Fibroblast of mammary gland (primary cell): ENCODE data around the gene PRKAR1B.
A peak's percentile ranks its signal among the peaks of the same experiment; 100 is the strongest.

Experiments used
- DNase-seq: peaks from one replicate; pipeline ENCODE4 v3.0.0-alpha.2; 2010; ENCODE audit warnings: low read depth
- H3K4me3 ChIP-seq: 2 replicates; pipeline ENCODE4 v1.5.1; 2011; ENCODE audit warnings: low read depth, mild to moderate bottlenecking, low read length, moderate library complexity; ENCODE audit not compliant: control insufficient read depth
- TF ChIP-seq, protein P1 (sequence below): conservative IDR thresholded peaks from 2 replicates; pipeline ENCODE4 v1.5.1; 2011; ENCODE audit warnings: low read depth, low read length, inconsistent platforms; ENCODE audit not compliant: control insufficient read depth, insufficient read depth

The PRKAR1B gene

DNA sequence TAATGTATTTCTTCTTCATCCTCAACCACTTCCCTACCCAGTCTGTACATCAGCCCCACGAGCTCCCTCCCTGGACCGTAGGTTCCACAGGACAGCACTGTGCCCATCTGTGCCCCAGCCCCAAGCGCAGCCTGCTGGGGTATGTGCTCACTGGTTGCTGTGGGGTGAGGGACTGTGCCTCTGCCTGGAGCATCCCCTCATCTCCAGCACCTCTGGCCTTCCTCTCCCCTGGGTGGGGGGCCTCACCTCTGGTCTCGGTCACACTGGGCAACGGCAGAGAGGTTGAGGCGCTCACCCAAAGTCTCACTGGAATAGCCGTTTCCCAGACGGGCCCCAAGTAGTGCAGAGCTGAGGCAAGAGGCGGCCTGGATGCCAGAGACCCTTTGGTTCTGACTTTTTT is 1.5 kb upstream of the PRKAR1B start:
- TF ChIP-seq, protein P1, sequence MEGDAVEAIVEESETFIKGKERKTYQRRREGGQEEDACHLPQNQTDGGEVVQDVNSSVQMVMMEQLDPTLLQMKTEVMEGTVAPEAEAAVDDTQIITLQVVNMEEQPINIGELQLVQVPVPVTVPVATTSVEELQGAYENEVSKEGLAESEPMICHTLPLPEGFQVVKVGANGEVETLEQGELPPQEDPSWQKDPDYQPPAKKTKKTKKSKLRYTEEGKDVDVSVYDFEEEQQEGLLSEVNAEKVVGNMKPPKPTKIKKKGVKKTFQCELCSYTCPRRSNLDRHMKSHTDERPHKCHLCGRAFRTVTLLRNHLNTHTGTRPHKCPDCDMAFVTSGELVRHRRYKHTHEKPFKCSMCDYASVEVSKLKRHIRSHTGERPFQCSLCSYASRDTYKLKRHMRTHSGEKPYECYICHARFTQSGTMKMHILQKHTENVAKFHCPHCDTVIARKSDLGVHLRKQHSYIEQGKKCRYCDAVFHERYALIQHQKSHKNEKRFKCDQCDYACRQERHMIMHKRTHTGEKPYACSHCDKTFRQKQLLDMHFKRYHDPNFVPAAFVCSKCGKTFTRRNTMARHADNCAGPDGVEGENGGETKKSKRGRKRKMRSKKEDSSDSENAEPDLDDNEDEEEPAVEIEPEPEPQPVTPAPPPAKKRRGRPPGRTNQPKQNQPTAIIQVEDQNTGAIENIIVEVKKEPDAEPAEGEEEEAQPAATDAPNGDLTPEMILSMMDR = no peak
- H3K4me3 ChIP-seq = no peak overlapping the region
- DNase-seq = no peak

DNA sequence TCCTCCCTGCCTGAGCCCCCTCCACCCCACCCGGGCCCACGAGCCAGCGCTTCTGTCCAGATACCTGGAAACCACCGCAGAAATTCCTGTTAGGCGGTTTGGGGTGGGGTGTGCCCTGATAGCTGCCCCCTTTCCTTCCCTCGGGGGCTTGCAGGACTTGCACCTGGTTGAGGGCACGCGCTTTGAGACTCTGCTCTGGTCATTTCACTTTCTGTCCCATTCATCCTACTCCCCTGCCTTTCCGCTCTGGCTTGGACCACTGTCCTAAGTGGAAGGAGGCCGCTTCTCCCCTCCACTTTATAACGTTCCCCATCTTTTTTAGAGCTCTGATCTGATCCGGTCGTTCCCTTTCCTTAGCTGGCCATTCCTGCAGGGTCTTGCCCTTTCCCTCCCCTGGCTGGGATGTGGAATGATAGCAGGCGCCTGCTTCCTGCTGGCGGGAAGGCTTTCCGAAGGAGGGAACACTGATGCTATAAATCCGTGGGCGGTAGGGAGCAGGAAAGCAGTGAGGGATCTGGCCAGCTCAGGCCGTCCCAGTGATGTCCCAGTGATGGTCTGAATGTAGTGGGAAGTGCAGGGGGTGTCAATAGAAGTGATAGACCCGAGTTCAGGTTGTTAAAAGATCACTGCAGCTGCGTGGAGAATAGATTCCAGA is 852 bp upstream of the PRKAR1B start:
- peak overlapping the region; percentile 55 for H3K4me3 ChIP-seq
- TF ChIP-seq, protein P1 = no peak
- peak; percentile 54 for DNase-seq

DNA sequence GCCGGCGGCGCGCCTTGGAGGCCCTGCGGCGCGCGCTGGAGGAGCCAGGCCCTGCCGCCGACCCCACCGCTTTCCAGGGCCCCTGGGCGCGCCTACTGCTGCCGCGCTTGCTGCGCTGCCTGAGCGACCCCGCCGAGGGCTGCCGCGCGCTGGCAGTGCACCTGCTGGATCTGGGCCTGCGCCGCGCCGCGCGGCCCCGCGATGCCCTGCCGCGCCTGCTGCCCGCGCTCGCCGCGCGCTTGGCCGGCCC is 302 bp downstream of the PRKAR1B start:
- H3K4me3 ChIP-seq = peak overlapping the region; percentile 55
- no peak for DNase-seq
- TF ChIP-seq, protein P1 = no peak

DNA sequence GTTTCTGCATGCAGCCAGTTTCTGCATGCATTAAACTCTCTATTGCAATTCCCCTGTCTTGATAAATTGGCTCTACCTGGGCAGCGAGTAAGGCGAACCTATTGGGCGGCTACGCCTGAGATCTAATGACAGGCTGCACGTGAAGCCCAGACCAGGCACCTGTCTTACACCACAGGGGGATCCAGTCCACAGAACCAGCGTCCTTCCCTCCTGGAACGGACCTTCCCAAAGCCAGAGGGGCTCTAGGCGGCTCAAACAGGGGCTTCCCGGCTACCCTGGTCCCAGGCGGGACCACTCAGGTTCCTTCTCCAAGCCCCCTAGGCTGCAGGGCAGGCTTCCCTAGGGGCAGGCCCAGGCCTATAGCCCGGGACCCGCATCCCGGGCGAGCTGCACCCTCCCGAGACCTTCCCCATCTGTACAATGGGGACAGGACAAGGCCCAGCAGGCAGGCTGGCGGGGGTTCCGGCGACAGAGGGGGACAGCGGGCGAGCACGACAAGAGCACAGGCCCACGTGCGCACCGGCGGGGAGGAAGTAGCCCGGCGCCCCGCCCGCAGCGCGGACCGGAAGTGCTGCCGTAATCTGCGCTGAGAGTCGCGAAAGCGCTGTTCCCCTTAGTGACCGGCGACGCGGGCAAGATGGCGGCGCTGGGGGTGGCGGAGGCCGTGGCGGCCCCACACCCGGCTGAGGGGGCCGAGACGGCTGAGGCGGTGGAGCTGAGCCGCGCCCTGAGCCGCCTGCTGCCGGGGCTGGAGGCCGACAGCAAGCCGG is 812 bp downstream of the PRKAR1B start, which contains the start of gene DNAAF5:
Gene DNAAF5, plus strand, starts transcription at position 616 of the 770 bp plus-strand sequence. Its CDS starts 22 bp downstream, at position 638.
- H3K4me3 ChIP-seq = peak within 1 kb of the TSS; percentile 55
- TF ChIP-seq, protein P1 = no peak
- peak; percentile 82 for DNase-seq

DNA sequence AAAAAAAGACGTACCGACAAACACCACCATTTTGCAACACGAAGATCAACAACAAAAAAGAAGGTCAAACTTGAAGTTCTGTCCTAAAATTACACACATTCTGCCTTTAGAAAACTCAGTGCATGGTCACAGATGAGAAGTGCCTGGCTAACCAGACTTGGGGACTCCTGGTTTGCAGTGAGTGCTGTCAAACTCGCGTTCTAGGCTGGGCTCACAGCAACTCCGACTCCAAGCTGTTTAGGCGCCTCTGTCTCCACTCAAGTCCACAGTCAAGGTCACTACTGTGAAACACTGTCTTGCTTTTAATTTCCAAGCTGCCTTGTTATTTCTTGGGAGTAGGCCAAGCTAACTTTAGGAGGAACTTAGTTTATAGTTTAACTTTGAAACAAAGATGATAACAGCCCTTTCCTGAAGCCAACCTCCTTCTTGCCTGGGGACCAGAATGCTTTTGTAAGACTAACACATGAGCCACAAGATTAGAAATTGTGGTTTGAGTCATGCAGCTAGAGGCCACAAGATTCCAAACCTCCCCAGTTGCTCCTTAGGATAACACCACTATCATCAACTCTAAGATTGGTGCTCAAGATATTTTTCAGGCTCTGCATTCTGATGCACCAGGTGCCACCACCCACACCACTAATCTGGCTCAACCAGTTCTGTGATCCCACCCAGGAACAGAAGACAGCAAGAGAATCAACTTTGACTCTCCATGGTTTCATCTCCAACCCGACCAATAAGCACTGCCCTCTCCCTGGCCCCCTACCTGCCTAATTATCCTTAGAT is 1.7 kb downstream of the PRKAR1B start:
- DNase-seq = peak; percentile 62
- peak overlapping the region; percentile 55 for H3K4me3 ChIP-seq
- TF ChIP-seq, protein P1 = no peak

DNA sequence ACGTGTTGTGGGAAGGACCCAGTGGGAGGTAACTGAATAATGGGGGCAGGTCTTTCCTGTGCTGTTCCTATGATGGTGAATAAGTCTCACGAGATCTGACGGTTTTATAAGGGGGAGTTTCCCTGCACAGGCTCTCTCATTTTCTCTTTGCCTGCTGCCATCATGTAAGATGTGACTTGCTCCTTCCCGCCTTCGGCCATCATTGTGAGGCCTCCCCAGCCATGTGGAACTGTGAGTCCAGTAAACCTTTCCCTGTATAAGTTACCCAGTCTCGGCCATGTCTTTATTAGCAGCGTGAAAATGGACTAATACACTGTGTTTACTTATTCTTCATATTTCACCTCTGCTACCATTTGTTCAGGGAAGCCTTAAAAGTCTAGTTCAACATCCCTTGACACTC is 2.8 kb downstream of the PRKAR1B start:
- H3K4me3 ChIP-seq = no peak overlapping the region
- TF ChIP-seq, protein P1 = no peak
- no peak for DNase-seq
